NCI-H2227 (cell line): ENCODE results near the gene PEX11G.

Experiments
- DNase-seq: peaks from one replicate; lab custom pipeline; 2025; ENCODE audit not compliant: unreplicated experiment; lab: John Stamatoyannopoulos, UW

Gene PEX11G

GRCh38 chr19:7500811-7501450 lies 12.1 kb upstream of the PEX11G start:
- DNase-seq = peak; percentile 94

DNA sequence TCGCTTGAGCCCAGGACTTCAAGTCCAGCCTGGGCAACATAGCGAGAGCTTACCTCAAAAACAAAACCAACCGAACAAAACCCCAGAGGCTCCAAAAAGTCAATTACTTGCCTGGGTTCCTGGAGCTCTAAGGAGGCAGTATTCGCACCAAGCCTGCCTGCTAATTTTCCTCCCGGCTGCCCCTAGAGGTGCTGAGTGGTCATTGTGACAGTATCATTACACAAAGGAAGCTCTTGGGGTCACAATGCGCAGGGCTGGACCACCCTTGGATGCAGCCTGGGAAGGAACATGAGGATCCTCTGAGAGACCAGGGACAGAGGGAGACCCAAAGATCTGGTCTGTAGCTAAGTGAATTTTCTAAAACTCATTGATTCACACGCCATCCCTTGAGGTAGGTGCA lies 8.5 kb upstream of the PEX11G start:
- peak; percentile 27 for DNase-seq

GRCh38 chr19:7494416-7495098 lies 5.7 kb upstream of the PEX11G start:
- DNase-seq = peak; percentile 12

GRCh38 chr19:7492558-7492957 lies 3.7 kb upstream of the PEX11G start:
- no peak for DNase-seq

- DNase-seq = no peak
These were observed 3.3 kb upstream of the PEX11G start for GRCh38 chr19:7492142-7492541.

GRCh38 chr19:7489609-7490044 lies 792 bp upstream of the PEX11G start:
- DNase-seq = no peak

- no peak for DNase-seq
These were observed 1.9 kb downstream of the PEX11G start for GRCh38 chr19:7486923-7487322.

GRCh38 chr19:7483720-7484201 lies 5.1 kb downstream of the PEX11G start:
- DNase-seq = no peak

DNA sequence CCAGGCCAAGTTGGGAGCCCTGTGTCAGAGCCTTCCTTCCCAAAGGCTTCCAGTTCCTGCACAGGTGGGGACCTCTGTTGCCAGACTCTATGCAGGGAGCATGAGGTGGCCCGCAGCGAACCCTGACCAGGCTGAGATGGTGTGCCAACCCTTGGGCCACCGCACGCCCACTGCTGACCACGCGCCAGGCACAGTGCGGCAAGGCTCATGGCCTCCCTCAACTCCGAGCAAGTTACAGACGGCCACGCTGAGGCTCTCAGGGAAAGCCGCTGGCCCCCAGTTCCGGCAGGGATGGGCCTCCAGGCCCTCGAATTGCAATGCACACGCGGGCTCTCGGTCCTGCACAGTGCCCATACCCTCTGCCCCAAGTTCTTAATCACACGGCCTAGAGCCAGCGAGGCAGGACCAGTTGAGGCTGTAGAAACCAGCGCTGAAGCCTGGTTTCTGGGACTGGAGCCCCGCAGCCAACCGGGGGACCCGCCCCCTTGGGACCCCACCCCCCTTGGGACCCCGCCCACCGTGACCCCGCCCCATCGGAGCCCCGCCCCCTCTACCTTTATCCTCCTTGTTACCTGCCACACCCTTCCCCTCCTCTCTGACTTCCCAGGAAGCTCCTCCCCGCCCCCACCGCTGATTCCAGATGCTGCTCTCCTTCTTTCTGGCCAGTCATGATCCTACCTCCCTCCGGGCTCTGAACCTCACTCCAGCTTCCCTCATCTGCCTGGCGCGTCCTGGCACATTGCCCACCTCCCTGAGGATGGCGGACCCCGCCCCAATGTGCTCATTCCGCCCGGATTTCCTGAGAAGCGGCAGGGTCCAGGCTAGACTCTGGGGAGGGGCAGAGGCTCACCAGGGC lies 6.0 kb downstream of the PEX11G start:
- DNase-seq = no peak

DNA sequence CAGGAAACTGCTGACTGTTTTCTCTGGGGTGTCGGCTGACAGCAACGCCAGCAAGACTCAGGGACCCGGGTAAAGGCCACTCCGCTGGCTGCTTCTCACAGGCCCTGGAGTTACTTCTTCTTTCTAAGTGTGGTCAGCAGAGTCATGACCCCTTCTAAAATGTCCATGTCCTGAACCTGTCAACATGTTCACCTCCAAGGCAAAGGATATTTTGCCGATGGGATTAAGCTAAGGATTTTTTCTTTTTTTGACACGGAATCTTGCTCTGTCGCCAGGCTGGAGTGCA lies 7.9 kb downstream of the PEX11G start:
- no peak for DNase-seq

GRCh38 chr19:7480222-7480969 lies 8.4 kb downstream of the PEX11G start:
- no peak for DNase-seq

DNA sequence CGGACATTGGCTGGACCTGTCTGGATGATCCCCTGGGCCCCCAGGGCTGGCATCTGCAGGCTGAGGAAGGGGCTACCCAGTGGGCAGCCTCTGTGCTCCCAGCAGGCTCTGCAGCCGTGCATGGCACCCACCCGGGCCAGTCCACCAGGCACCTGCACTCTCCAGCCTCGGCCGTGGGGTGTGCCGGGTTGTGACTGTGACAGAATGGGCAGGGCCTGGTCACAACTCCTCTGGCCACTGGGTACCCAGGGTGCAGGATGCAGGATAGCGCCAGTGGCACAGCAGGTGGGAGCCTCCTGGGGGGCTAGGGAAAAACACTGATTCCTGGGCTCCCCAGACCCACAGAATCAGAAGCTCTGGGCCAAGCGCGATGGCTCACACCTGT lies 10.0 kb downstream of the PEX11G start:
- DNase-seq = no peak

DNA sequence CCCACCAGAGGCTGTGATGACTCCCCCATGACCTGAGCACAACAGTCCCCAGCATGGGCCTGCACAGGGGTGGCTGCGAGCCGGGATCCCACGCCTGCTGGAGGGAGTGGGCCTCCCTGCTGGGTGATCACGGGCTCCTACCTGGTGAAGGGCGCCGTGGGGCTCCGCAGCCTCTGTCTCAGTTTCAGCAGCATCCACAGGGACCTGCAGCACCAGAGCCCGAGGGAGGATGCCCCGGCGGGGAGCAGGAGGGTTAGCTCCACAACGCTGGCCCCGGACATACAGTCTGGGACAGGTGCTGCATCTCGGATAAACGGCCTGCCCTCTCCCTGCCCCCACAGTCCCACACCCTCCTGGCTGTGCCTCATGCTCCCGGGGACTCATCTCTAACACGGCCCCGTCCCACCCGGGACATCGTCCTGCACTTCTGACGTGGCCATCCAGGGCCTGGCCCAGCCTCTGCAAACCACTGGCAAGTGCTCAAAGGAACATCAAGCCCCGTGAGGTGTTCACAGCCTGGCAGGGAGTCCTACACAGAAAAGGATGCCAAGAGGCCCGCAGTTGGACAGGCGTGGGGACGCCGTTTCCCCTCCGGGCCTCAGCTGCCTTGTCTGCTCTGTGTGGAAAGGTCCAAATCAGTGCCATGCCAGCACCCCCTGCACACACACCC lies 10.5 kb downstream of the PEX11G start:
- no peak for DNase-seq

- no peak for DNase-seq
These were observed 11.1 kb downstream of the PEX11G start for GRCh38 chr19:7477758-7478157.

GRCh38 chr19:7476777-7477494 lies 11.9 kb downstream of the PEX11G start:
- DNase-seq = no peak

- no peak for DNase-seq
These were observed 12.6 kb downstream of the PEX11G start for GRCh38 chr19:7476241-7476640.

DNA sequence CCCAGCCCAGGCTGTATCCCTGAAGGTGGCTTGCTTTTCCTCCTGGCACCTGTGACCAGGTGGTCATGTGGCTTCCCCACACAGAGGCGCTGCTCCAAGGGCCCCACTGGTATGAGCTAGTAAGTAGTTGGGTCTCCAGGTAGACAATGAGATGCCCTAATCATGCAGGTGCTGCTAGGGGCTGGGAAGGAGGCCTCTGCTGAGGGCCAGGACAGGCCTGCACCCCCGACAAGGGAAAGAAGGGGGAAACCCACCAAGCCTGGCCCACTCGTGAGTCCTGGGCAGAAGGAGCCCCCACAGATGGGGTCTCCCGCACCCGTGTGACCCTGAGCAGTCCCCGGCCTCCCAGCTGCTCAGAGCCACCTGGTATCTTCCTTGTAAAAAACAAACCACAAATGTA lies 13.2 kb downstream of the PEX11G start:
- DNase-seq = no peak

GRCh38 chr19:7471696-7472615 lies 16.9 kb downstream of the PEX11G start:
- no peak for DNase-seq
